HUES48 (cell line): Measurements from ENCODE around the gene ZNF521.

ENCODE experiments used
- H3K27ac ChIP-seq: one replicate; pipeline ENCODE4 v1.7.0; 2013; ENCODE audit warnings: low read depth, low read length, inconsistent platforms
- H3K27me3 ChIP-seq: 2 replicates; pipeline ENCODE4 v1.6.1; 2013; ENCODE audit warnings: mild to moderate bottlenecking, low read length; ENCODE audit not compliant: control insufficient read depth, insufficient read depth
- H3K36me3 ChIP-seq: 2 replicates; pipeline ENCODE4 v1.6.1; 2013; ENCODE audit warnings: low read length; ENCODE audit not compliant: control insufficient read depth, insufficient read depth
- H3K4me1 ChIP-seq: 2 replicates; pipeline ENCODE4 v1.6.1; 2013; ENCODE audit warnings: mild to moderate bottlenecking, low read length; ENCODE audit not compliant: control insufficient read depth, insufficient read depth
- H3K4me3 ChIP-seq: 2 replicates; pipeline ENCODE4 v1.5.1; 2013; ENCODE audit warnings: mild to moderate bottlenecking, low read depth, low read length
- H3K9ac ChIP-seq: 2 replicates; pipeline ENCODE4 v1.6.1; 2013; ENCODE audit warnings: mild to moderate bottlenecking, low read depth, low read length, moderate library complexity
- H3K9me3 ChIP-seq: 2 replicates; pipeline ENCODE4 v1.6.1; 2013; ENCODE audit warnings: low read length; ENCODE audit not compliant: control insufficient read depth, insufficient read depth

ZNF521 gene

GRCh38 chr18:25121442-25121841, 230.5 kb downstream of the ZNF521 start:
- H3K27ac ChIP-seq, result no peak overlapping the region
- H3K27me3 ChIP-seq, result no peaks in the 10 kb centered on the region
- H3K4me3 ChIP-seq, result no peak overlapping the region
- H3K9ac ChIP-seq, result no peak overlapping the region
- H3K4me1 ChIP-seq, result no peaks in the 10 kb centered on the region
- H3K36me3 ChIP-seq, result no peaks in the 10 kb centered on the region
- H3K9me3 ChIP-seq, result no peaks in the 10 kb centered on the region

GRCh38 chr18:25113566-25113965, 238.4 kb downstream of the ZNF521 start:
- no peak overlapping the region for H3K9ac ChIP-seq
- H3K4me1 ChIP-seq, result no peaks in the 10 kb centered on the region; the same call in 1 of the 2 replicates
- no peak overlapping the region for H3K4me3 ChIP-seq
- no peaks in the 10 kb centered on the region for H3K36me3 ChIP-seq
- no peaks in the 10 kb centered on the region for H3K27me3 ChIP-seq
- H3K9me3 ChIP-seq, result no peaks in the 10 kb centered on the region; the same call in 1 of the 2 replicates
- no peak overlapping the region for H3K27ac ChIP-seq

- Histone ChIP-seq H3K27ac (no peak overlapping the region), H3K9ac (no peak overlapping the region), H3K27me3 (no peaks in the 10 kb centered on the region)
These were observed 239.0 kb downstream of the ZNF521 start for GRCh38 chr18:25112821-25113434.

GRCh38 chr18:25111377-25112288, 240.3 kb downstream of the ZNF521 start:
- Histone ChIP-seq H3K9me3 (no peaks in the 10 kb centered on the region; the same call in 1 of the 2 replicates), H3K27ac (no peak overlapping the region), H3K36me3 (no peaks in the 10 kb centered on the region), H3K9ac (no peak overlapping the region), H3K4me3 (no peak overlapping the region), H3K27me3 (no peaks in the 10 kb centered on the region), H3K4me1 (no peaks in the 10 kb centered on the region; the same call in 1 of the 2 replicates)

More at GRCh38 chr18:25112821-25113434, 239.0 kb downstream of the ZNF521 start:
- H3K9me3 ChIP-seq, result no peaks in the 10 kb centered on the region; the same call in 1 of the 2 replicates
- H3K36me3 ChIP-seq, result no peaks in the 10 kb centered on the region
- no peak overlapping the region for H3K4me3 ChIP-seq
- H3K4me1 ChIP-seq, result no peaks in the 10 kb centered on the region; the same call in 1 of the 2 replicates

GRCh38 chr18:25109484-25109883, 242.5 kb downstream of the ZNF521 start:
- Histone ChIP-seq H3K9ac (no peak overlapping the region), H3K4me1 (no peaks in the 10 kb centered on the region; the same call in 1 of the 2 replicates), H3K36me3 (no peaks in the 10 kb centered on the region), H3K9me3 (no peaks in the 10 kb centered on the region; the same call in 1 of the 2 replicates), H3K27ac (no peak overlapping the region), H3K27me3 (no peaks in the 10 kb centered on the region), H3K4me3 (no peak overlapping the region)

GRCh38 chr18:25103468-25104155, 248.4 kb downstream of the ZNF521 start:
- Histone ChIP-seq H3K4me1 (no peaks in the 10 kb centered on the region), H3K27me3 (no peaks in the 10 kb centered on the region)

GRCh38 chr18:25102662-25103061, 249.3 kb downstream of the ZNF521 start:
- no peak overlapping the region for H3K27ac ChIP-seq
- H3K36me3 ChIP-seq, result no peaks in the 10 kb centered on the region
- no peak overlapping the region for H3K4me3 ChIP-seq
- H3K9ac ChIP-seq, result no peak overlapping the region
- H3K9me3 ChIP-seq, result no peaks in the 10 kb centered on the region
- no peaks in the 10 kb centered on the region for H3K4me1 ChIP-seq
- no peaks in the 10 kb centered on the region for H3K27me3 ChIP-seq

More at GRCh38 chr18:25103468-25104155, 248.4 kb downstream of the ZNF521 start:
- no peak overlapping the region for H3K27ac ChIP-seq
- H3K9ac ChIP-seq, result no peak overlapping the region
- H3K36me3 ChIP-seq, result no peaks in the 10 kb centered on the region
- H3K9me3 ChIP-seq, result no peaks in the 10 kb centered on the region
- H3K4me3 ChIP-seq, result no peak overlapping the region

GRCh38 chr18:25100418-25100817, 251.5 kb downstream of the ZNF521 start:
- H3K9ac ChIP-seq, result no peak overlapping the region
- H3K27ac ChIP-seq, result no peak overlapping the region

GRCh38 chr18:25099895-25100294, 252.1 kb downstream of the ZNF521 start:
- Histone ChIP-seq H3K9me3 (no peaks in the 10 kb centered on the region), H3K4me3 (no peak overlapping the region), H3K27ac (no peak overlapping the region), H3K27me3 (no peaks in the 10 kb centered on the region), H3K4me1 (0 out of 2 replicates have a peak, but pooled peaks cover 2% of the 10 kb centered on the region), H3K9ac (no peak overlapping the region), H3K36me3 (no peaks in the 10 kb centered on the region)

More at GRCh38 chr18:25100418-25100817, 251.5 kb downstream of the ZNF521 start:
- H3K36me3 ChIP-seq, result no peaks in the 10 kb centered on the region
- H3K4me3 ChIP-seq, result no peak overlapping the region
- no peaks in the 10 kb centered on the region for H3K9me3 ChIP-seq
- no peaks in the 10 kb centered on the region for H3K27me3 ChIP-seq
- H3K4me1 ChIP-seq, result 0 out of 2 replicates have a peak, but pooled peaks cover 2% of the 10 kb centered on the region

- H3K9ac ChIP-seq, result no peak overlapping the region
- H3K36me3 ChIP-seq, result no peaks in the 10 kb centered on the region
- no peak overlapping the region for H3K27ac ChIP-seq
- no peak overlapping the region for H3K4me3 ChIP-seq
- H3K9me3 ChIP-seq, result no peaks in the 10 kb centered on the region
- H3K4me1 ChIP-seq, result 0 out of 2 replicates have a peak, but pooled peaks cover 2% of the 10 kb centered on the region
- no peaks in the 10 kb centered on the region for H3K27me3 ChIP-seq
These were observed 254.4 kb downstream of the ZNF521 start for GRCh38 chr18:25097569-25098056.
